IMR-90 (cell line): ENCODE measurements around the gene COL6A5.

Experiments used
- BHLHE40 ChIP-seq: fragments of 150-350 bp; IDR thresholded peaks from 2 replicates; pipeline ENCODE4 v1.6.1; 2016; ENCODE audit warnings: mild to moderate bottlenecking, low read depth, low read length
- MAZ ChIP-seq: IDR thresholded peaks from 2 replicates; pipeline ENCODE4 v1.6.1; 2012; ENCODE audit warnings: low read depth, mild to moderate bottlenecking, low read length, improper control_type of control experiment, moderate library complexity, borderline replicate concordance
- POLR2A ChIP-seq: IDR thresholded peaks from 2 replicates; pipeline ENCODE4 v1.6.1; 2012; ENCODE audit warnings: mild to moderate bottlenecking, low read depth, low read length
- RAD21 ChIP-seq: IDR thresholded peaks from 2 replicates; pipeline ENCODE4 v1.6.1; 2012; ENCODE audit warnings: low read length, improper control_type of control experiment
- SMC3 ChIP-seq: fragments of 150-350 bp; IDR thresholded peaks from 2 replicates; pipeline ENCODE4 v1.6.1; 2016; ENCODE audit warnings: low read depth, mild to moderate bottlenecking, antibody characterized with exemption, low read length, moderate library complexity
- TF ChIP-seq, protein P1 (sequence below): conservative IDR thresholded peaks from 2 replicates; pipeline ENCODE4 v1.5.1; 2012; ENCODE audit warnings: mild to moderate bottlenecking, low read depth, low read length, improper control_type of control experiment
- TF ChIP-seq, protein P2 (sequence below): fragments of 150-350 bp; IDR thresholded peaks from 2 replicates; pipeline ENCODE4 v1.6.1; 2016; ENCODE audit warnings: low read depth, mild to moderate bottlenecking, low read length, moderate library complexity, borderline replicate concordance

DNA sequence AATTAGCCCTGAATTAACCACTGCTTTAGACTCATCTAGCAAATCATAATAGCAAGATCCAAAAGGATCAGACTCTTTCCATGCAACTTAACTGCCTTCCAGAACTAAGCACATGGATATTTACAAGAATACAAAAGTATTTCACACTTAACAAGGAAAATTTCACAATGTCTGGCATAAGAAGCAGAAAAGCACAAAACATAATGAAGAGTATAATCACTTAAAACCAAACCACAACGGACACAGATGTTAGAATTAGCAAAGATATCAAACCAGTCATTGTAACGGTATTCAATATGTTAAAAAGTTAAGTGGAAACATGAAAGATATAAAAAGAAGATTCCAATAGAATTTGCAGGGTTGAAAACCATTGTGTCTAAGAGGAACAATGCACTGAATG lies 120.0 kb downstream of the COL6A5 start:
- TF ChIP-seq, protein P1, sequence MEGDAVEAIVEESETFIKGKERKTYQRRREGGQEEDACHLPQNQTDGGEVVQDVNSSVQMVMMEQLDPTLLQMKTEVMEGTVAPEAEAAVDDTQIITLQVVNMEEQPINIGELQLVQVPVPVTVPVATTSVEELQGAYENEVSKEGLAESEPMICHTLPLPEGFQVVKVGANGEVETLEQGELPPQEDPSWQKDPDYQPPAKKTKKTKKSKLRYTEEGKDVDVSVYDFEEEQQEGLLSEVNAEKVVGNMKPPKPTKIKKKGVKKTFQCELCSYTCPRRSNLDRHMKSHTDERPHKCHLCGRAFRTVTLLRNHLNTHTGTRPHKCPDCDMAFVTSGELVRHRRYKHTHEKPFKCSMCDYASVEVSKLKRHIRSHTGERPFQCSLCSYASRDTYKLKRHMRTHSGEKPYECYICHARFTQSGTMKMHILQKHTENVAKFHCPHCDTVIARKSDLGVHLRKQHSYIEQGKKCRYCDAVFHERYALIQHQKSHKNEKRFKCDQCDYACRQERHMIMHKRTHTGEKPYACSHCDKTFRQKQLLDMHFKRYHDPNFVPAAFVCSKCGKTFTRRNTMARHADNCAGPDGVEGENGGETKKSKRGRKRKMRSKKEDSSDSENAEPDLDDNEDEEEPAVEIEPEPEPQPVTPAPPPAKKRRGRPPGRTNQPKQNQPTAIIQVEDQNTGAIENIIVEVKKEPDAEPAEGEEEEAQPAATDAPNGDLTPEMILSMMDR: no peak
- TF ChIP-seq RAD21: no peak
- no peak for TF ChIP-seq SMC3
- TF ChIP-seq POLR2A: no peak
- no peak for TF ChIP-seq MAZ
- TF ChIP-seq BHLHE40: no peak
- TF ChIP-seq, protein P2, sequence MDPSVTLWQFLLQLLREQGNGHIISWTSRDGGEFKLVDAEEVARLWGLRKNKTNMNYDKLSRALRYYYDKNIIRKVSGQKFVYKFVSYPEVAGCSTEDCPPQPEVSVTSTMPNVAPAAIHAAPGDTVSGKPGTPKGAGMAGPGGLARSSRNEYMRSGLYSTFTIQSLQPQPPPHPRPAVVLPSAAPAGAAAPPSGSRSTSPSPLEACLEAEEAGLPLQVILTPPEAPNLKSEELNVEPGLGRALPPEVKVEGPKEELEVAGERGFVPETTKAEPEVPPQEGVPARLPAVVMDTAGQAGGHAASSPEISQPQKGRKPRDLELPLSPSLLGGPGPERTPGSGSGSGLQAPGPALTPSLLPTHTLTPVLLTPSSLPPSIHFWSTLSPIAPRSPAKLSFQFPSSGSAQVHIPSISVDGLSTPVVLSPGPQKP: no peak
